Astrocyte (in vitro differentiated cells and primary cell): Measurements from ENCODE around the gene MRGPRF.

Experiments
- EZH2 ChIP-seq: IDR thresholded peaks from 2 replicates; pipeline ENCODE4 v1.6.1; 2012; ENCODE audit warnings: mild to moderate bottlenecking, low read length, inconsistent platforms; ENCODE audit not compliant: insufficient read depth
- TF ChIP-seq, protein P1 (sequence below): IDR thresholded peaks from 2 replicates; pipeline ENCODE4 v1.5.1; 2011; ENCODE audit warnings: low read depth, mild to moderate bottlenecking, inconsistent platforms, low read length, moderate library complexity; ENCODE audit not compliant: insufficient read depth

DNA sequence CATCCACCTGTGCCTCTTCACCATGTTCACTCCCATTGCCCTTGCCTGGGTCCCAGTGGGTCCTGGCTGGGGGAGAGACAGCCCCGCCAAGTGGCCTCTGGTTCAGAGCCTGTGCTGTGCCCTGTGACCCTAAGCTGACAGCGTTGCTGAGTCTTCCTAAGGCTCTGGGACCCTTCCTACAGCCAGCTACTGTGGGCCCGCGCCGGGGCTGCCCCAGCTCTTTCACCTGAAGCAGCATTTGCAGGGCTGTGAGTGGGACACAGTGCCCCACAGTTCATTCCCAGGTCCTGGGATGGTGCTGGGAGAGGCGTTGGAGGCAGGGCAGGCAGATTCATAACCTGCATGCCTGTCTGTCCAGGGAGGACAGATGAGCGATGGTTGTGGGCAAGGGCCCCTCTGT, 46.4 kb upstream of the MRGPRF start:
- TF ChIP-seq, protein P1, sequence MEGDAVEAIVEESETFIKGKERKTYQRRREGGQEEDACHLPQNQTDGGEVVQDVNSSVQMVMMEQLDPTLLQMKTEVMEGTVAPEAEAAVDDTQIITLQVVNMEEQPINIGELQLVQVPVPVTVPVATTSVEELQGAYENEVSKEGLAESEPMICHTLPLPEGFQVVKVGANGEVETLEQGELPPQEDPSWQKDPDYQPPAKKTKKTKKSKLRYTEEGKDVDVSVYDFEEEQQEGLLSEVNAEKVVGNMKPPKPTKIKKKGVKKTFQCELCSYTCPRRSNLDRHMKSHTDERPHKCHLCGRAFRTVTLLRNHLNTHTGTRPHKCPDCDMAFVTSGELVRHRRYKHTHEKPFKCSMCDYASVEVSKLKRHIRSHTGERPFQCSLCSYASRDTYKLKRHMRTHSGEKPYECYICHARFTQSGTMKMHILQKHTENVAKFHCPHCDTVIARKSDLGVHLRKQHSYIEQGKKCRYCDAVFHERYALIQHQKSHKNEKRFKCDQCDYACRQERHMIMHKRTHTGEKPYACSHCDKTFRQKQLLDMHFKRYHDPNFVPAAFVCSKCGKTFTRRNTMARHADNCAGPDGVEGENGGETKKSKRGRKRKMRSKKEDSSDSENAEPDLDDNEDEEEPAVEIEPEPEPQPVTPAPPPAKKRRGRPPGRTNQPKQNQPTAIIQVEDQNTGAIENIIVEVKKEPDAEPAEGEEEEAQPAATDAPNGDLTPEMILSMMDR, result no peak
- no peak for TF ChIP-seq EZH2
